Amygdala (tissue), 56 donors: Measurements from ENCODE around the gene ZBTB26.
"Not testable (repeated sequence)": the region's sequence is repeated elsewhere in the genome, so short reads cannot be mapped to it uniquely, and the experiment has no call there.

Experiments
- DNase-seq, 56 donors: peaks; one replicate each; lab custom pipeline; 2025; lab: John Stamatoyannopoulos, UW

Gene ZBTB26

DNA sequence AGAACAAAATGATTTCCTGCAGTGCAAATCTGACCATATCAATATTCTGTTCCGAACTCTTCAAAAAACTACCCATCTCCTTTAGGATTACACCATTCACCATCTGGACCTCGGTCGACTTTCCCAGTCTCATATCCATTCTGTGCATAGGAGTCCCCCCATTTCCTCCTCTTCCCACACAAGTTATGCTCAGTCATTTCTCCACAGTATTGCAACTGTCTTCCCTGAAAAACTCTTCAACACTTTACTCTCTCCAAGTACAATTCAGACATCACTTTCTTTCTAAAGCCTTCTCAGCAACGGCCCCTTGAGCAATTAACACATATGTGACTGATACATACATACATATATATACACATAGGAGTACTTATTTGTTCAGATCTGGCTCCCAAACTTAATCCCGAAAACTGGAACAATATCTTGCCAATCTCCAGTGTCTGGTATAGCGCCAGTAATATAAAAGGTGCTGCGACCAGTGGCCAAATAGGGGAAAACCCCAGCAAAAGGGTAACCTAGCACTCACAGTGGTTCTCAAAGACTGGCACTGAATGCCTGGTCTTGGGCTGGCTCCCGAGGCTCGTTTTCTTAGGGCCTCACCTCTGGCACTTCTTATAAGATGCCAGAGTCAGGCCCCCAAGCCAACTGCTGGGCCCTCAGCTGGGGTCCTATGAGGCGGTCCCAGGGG is 629 bp downstream of the ZBTB26 start:
- no peak for DNase-seq

DNA sequence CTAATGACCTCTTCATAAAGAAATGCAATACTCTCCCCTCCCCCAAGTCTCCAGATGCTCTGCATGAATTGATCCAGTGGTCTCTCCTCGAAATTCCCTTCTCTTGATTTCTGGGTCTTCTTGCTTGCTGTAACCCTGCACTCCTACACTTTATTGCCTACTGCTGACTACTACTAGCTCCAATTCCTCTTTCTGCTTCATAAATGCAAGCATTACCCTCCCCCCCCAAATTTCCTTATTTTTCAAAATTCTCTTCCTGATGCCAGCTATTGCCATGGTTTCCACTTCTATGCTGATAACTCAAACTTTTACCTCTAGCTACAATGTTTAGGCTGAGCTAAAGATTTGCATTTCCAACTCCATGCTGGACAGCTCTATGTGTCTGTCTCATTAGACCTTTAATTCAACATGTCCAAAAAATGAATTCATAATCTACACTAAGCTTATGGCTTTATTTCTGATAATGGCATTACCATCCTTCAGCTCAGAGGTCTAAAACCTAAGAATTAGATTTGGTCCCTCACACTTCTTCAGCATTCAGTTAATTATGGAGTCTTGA is 1.4 kb downstream of the ZBTB26 start:
- DNase-seq = no peak

DNA sequence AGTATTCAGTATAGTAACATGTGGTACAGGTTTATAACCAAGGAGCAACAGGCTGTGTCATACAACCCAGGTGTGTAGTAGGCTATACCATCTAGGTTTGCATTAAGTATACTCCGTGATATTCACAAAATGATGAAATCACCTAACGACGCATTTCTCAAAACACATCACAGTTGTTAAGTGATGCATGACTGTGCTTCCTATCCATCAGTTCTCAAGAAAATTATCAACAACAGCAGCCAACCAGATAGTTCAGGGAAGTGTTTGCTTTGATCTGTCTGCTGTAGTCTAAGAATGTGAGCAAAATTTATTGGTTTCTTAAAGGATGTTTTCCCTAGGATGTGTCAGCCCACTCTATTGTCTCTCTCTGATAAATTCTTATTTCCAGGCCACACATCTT is 7.4 kb downstream of the ZBTB26 start:
- DNase-seq = no peak

DNA sequence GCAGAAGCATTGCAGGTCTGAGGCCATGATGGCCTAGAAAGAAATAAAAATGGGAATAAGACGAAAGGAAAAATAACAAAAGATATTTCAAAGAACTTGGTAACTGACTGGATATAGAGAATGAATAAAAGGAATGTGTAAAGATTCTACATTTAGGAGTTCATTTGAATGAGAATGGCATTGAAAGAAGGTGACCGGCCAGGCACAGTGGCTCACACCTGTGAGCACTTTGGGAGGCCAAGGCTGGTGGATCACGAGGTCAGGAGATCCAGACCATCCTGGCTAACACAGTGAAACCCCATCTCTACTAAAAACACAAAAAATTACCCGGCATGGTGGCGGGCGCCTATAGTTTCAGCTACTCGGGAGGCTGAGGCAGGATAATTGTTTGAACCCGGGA is 8.6 kb downstream of the ZBTB26 start:
- DNase-seq = no peak

DNA sequence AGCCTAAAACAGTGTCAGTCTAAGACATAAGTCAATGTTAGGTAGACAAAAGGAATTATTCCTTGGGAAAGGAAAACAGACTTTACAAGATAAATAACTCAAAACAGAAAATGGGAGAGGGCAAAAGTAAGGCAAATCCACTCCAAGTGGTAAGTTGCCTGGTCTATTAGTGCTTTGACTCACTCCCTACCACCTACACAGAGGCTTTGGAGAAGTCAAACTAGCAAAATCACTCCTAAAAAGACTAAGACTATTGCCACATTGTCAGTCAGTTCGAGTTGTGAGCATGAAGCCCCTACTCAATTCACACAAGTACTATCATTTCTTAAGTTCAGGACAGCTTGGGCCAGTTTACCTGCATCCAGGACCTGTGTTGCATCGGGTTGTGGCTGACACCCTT is 13.0 kb downstream of the ZBTB26 start:
- DNase-seq = no peak

DNA sequence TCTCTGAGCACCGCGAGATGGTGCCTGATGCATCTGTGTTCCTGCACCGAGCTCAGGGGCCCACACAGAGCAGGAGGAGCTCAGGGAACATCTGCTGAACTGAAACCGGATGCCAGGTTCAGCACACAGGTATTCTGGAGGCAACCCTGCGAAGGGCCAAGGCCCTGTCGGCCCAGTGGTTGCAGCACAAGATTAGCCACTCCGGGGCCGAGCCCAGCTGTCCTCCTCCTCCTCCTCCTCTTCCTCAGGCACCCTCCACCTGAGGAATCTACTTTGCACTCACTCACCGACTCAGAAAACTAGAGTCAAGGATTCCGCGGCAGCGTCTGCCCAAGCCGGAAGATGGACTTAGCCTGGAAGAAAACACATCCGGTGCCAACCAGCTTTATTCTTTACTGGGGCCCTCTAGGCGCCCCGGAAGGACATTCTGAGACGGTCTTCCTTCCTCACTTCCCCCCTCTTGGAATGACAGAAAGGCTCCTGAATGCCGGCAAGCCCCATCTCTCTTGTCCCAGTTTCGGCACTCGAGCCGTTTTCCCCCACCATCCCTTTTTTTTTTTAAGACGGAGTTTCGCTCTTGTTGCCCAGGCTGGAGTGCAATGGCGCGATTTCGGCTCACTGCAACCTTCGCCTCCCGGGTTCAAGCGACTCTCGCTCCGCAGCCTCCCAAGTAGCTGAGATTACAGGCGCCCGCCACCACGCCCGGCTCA is 18.2 kb downstream of the ZBTB26 start, which contains the start of gene ZBTB6:
ZBTB6 (minus strand) TSS at position 360 of the 710 bp plus-strand sequence. CDS start 1,251 bp downstream, outside the sequence.
- peak; percentile 4 to 94 (median 74) for DNase-seq

DNA sequence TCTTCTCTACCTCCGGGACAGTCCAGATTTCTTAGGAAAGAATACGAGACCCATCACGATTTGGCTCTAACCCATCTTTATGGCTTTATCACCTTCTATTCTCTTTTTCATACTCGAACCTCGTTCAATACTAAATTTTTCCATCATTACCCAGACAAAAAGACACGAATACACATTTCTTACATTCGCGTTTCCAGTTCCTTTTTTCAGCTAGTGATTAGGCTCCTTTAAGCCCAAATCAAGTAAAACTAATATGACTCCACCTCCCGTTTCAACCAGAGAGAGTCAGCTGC is 18.7 kb downstream of the ZBTB26 start:
- no peak for DNase-seq

DNA sequence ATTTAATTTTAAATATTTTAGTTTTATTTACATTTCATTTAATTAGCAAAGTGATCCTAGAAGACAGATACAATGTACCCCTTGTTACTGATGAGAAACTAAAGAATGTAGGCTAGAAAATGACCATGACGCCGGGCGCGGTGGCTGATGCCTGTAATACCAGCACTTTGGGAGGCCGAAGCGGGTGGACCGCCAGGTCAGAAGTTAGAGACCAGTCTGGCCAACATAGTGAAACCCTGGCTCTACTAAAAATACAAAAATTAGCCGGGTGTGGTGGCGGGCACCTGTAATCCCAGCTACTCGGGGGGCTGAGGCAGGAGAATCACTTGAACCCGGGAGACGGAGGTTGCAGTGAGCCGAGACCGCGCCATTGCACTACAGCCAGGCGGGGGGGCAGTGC is 25.2 kb downstream of the ZBTB26 start:
- not testable (repeated sequence) for DNase-seq

DNA sequence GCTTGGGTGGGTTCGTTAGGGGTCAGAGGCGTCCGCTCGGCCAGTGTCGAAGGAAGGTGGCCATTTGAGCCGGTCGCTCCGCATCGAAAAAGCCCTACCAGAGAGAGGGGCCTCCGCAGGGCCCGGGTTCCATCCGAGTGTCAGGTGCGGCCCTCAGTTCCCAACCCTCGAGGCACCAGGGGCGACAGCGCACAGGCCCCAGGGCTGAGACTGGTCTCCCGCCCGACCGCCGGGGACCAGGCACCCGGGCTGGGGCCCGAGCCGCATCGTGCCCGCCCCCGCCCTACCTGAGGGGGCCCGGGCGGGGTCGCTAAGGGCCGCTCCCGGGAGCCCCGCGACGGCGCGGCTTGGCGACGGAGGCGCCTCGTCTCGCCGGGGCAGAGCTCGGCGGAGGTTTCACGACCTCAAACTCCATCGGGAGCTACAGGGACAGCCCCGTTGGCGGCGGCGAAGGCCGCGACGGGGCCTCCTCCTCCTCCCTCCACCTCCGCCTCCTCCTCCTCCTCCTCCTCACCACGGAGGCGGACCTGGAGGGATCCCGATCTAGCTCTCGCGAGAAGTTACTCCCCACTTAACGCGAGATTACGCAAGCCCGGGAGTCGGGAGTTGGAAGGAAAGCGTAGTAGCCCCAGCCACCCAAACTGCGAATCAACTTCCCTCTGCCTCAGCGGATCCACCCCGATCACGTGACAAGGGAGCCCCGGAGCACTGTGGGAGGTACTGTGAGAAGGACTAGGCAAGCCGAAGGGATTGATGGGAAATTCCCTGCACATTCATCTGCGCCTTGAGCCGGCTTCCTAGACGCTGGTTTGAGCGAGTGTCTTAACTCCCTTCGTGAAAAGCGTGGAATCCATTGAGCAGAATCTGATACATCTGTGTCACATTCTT is 26.2 kb downstream of the ZBTB26 start, which contains the start of gene RC3H2:
RC3H2 (minus strand) TSS at position 537 of the 888 bp plus-strand sequence. CDS start 7,850 bp downstream, outside the sequence.
- DNase-seq = peak; percentile 80 to 100 (median 99)

DNA sequence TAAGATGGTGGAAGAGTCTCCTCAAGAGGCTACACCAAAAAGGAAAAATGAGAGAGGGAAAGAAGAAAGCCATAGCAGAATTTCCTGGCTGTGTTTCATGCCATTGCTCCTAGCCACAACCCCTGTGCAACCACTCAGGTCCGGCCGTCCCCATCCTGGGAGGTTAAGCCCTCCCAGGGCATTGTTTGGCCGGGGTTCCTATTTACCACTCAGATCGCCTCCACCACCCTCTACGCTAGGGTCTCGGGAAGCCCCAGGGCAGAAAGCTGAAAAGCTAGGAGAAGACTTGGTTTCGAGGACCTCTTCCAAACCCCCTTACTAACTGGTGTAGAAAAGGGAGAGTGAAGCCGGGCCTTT is 26.9 kb downstream of the ZBTB26 start:
- DNase-seq = peak in 24 of 56 donors; percentile 9 to 62 (median 30)

DNA sequence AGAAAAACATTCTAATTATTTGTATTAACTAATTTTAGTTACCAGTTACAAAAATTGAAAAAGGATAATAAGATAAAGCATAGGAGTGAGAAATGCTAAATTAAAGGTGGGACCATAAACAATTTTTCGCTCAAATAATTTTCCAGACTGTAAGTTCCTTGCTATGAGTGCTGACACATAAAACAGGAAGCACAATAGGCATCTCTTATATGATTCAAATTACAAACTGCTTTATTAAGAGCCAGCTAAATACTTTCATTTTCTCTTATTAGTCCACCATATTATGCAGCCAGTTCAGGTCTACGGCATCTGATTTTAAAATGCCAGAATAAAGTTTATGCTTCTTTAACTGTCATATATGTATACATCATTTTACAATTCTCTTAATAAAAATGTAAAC is 30.5 kb downstream of the ZBTB26 start:
- DNase-seq = no peak

DNA sequence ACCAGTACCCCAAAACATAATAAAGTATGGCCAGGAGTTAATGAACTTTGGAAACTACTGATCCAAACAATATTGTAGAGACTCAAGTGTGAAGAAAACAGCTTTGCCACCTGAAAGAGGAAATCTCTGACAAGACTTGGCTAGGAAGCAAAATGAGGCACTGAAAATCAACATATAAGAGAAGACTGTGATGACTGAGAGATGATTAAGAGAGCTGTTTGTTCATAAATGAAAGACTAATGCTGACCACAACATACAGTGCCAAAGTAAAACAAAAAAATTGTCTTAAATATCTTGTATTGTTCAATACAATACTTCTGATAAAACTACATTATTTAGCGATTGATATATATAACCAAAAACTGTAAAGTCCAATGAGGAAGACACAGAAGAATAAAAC is 33.3 kb downstream of the ZBTB26 start:
- no peak for DNase-seq

DNA sequence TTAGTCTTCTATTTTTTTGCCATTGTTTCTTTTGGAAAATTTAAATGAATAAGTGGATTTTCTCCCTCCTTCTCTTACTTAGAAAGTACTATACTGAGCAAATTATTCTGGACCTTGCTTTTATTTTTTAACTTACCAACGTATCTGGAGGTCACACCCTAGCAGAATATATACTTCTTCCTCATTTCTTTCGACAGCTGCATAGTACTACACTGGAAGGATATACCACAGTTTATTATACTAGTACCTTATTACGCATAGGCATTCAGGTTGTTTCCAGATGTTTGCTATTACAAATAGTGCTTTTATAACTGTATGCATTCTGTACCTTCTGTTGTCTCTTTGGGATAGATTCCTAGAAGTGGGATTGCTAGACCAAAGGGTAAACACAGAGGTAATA is 42.8 kb downstream of the ZBTB26 start:
- DNase-seq = no peak

DNA sequence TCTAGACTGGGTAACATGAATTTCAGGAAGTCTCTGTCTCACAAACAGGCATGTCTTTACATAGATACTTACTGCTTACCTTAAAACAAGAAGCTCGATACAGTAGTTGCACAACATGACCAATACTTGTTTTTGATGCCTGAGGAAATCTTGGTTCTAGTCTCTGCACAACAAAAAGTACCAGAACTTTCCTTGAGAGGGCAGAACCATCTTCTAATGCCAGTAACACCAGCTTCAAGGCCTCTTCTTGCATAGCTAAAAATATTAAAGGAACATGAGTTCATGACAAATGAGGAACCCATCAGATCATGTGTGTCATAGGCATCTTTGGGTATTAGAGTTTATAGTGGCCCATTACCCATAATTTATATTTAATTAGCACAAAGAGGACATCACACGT is 48.2 kb downstream of the ZBTB26 start:
- DNase-seq = no peak

DNA sequence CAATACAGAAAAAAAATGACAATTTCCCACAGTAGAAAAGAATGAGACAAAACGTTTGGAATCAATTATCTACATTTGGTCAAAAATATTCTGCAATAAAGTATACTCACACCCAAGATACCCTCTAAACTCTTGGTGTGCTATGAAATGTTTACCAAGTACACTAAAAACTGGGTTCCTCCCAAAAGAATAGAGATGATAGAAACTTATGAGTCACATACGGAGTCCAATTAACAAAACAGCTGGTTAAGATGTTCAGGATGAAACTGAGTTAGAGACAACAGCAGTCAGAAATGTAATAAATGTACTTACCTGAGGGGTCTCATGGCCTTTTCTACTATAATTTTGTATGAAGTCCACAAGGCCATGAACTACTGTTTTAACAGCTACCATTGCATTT is 51.9 kb downstream of the ZBTB26 start:
- no peak for DNase-seq

DNA sequence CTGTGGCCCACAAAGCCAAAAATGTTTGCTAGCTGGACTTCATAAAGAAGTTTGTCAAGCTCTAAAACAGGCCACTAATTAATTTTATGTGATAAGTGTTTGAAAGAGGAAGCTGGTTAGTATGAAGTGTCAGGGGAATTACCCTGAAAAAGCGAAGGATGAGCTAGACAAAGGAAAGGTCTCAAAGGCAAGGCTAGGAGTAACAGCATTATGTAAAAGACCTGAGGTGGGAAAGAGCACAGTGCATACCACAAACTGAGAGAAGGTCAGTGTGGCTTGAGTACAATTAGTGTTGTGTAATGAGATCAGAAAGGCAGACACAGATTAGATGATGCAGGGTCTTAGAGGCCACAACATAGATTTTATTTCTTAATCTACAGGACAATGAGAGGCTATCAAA is 55.8 kb downstream of the ZBTB26 start:
- no peak for DNase-seq

DNA sequence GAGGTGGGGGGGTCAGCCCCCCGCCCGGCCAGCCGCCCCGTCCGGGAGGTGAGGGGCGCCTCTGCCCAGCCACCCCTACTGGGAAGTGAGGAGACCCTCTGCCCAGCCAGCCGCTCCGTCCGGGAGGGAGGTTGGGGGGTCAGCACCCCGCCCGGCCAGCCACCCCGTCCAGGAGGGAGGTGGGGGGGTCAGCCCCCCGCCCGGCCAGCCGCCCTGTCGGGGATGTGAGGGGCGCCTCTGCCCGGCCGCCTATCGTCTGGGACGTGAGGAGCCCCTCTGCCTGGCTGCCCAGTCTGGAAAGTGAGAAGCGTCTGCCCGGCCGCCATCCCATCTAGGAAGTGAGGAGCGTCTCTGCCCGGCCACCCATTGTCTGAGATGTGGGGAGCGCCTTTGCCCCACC is 64.0 kb downstream of the ZBTB26 start:
- not testable (repeated sequence) for DNase-seq

DNA sequence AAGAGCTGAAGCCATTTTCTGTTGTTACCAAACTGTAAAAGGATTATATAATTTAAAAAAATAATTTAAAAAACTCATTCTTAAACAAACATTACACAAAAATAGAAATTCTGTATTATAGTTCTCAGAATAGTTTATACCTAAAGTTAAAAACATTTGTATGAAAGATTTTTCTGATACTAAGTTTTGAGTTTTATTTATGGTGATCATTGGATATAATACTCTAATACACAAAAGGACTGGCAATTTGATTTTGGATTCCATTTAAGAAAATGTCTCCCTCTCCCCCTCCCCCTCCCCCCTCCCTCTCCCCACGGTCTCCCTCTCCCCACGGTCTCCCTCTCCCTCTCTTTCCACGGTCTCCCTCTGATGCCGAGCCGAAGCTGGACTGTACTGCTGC is 65.2 kb downstream of the ZBTB26 start:
- DNase-seq = no peak
